Astrocyte of the cerebellum (primary cell): ENCODE data around the gene SEMA4D.

Source experiments
- DNase-seq: peaks from one replicate; pipeline ENCODE4 v3.0.0-alpha.2; 2011; ENCODE audit warnings: low read depth
- H3K4me3 ChIP-seq: 2 replicates; pipeline ENCODE4 v1.5.1; 2011; ENCODE audit warnings: mild to moderate bottlenecking, low read depth, low read length, moderate library complexity
- CTCF ChIP-seq: IDR thresholded peaks from 2 replicates; pipeline ENCODE4 v1.5.1; 2012; ENCODE audit warnings: low read length, low read depth, moderate library complexity, mild to moderate bottlenecking; ENCODE audit errors: missing control alignments
- in situ Hi-C: cut with HindIII; loops from 2 replicates; pipeline ENCODE4 v1.10.0; 2017; ENCODE audit warnings: low sequenced_read_pairs

The SEMA4D gene

DNA sequence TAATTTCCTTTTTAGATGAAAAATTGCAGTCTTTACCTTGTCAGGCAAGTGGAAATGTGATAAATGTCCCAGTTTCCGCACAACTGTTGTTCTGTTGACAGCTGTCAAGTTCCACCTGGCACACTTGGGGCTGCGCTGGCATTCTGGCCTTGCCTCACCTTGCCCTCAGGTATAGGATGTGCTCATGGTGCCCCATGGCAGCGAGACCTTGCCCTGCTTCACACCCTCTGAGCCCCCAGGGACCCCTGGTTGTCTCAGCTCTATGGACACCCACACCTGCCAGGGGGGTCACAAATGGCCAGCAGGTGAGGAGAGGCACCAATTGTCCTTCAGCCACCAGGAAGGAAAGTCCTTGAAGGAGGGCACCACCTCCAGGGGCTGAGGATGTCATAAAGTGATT lies 37.5 kb upstream of the SEMA4D start:
- in situ Hi-C loops = no loop called here
- no peak for DNase-seq
- TF ChIP-seq CTCF = no peak
- H3K4me3 ChIP-seq = no peak overlapping the region

DNA sequence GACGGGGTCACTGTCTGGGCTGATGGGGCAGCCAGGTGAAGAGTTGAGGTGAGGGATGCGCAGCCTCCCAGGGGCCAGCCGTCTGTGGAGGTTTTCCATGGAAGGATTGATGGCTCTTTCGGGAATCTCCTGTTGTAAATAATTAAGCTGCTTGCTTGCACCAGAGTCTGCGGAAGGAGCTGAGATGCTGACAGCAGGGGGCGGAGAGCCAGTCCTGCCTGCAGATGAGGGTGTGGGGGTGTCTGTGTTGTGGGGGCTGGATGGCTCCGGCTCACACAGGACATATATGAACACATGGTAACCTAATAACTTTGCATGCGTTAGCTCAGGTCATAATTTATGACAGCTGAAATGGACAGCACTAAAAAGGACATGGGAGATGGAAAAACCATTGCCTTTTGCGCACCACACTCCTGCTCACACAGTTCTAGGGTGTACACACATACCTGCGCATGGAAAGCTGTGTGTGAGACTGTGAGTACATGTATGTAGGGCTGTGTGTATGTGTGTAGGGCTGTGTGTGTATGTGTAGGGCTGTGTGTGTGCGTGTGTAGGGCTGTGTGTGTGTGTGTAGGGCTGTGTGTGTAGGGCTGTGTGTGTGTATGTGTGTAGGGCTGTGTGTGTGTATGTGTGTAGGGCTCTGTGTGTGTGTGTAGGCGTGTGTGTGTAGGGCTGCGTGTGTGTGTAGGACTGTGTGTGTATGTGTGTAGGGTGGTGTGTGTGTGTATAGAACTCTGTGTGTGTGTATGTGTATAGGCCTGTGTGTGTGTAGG lies 36.8 kb upstream of the SEMA4D start:
- no peak overlapping the region for H3K4me3 ChIP-seq
- TF ChIP-seq CTCF = no peak
- DNase-seq = no peak
- in situ Hi-C loops = no loop called here

DNA sequence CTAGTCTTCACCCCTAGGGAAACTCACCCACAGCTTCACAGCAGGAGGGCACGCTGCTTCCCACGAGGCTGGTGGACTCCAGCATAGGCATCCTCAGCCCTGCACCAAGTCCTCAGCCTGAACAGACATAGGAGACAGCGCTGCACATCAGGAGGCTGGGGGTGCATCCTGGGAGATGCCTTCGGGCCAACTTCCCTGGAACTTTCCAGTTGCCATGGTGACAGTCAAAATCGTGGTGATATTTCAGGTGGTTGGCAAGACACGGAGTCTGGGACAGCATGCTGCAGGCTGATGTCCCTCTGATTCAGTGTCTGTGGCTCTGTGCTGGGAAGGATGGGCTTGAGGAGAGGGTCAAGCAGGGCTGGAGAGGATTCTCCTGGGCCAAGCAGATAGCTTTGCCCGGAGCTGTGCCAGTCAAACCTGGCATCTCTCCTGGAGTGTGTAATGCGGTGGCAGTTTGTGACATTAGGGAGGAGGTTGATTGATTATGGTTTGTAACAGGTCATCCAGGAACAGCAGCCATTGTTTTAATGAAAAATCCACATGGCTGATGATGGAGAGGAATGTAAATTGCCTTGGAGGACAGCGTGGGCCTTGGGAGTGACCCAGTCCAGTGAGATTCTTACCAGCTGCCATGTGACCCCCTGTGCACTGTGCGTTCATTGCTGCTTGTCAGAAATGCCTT lies 35.6 kb upstream of the SEMA4D start:
- no peak for TF ChIP-seq CTCF
- in situ Hi-C loops = no loop called here
- H3K4me3 ChIP-seq = no peak overlapping the region
- DNase-seq = no peak

DNA sequence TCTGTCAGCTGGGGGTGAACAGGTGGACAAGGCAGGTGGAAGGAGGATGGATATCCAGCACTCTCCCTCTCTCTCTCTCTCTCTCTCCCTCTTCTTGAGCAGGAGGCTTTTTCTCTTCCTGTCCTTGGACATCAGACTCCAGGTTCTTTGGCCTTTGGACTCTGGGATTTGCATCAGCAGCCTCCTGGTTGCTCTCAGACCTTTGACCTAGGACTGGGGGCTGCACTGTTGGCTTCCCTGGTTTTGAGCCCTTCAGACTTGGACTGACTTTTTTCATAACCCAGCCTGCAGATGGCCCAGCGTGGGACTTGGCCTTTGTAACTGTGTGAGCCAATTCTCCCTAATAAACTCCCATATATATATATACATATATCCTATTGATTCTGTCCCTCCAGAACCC lies 35.0 kb upstream of the SEMA4D start:
- in situ Hi-C loops = no loop called here
- no peak for DNase-seq
- no peak for TF ChIP-seq CTCF
- no peak overlapping the region for H3K4me3 ChIP-seq

DNA sequence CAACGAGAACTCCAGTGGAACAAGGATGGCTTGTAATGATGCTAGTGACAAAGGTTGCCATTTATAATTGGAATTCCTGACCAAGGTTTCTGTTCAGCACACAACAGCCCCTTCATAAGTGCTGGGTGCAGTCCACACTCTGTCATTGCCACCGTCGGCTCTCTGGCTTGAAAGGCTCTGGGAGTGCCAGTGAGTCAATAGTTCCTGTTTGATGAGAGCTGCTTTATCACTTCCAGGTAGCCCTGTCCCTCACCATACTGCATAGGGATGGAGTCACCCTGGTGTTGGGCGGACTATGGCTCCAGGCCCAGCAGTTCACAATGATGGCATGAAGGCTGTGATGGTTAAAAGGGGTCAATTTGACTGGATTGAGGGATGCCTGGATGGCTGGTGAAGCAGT lies 34.6 kb upstream of the SEMA4D start:
- in situ Hi-C loops = no loop called here
- no peak for DNase-seq
- no peak for TF ChIP-seq CTCF
- H3K4me3 ChIP-seq = no peak overlapping the region

DNA sequence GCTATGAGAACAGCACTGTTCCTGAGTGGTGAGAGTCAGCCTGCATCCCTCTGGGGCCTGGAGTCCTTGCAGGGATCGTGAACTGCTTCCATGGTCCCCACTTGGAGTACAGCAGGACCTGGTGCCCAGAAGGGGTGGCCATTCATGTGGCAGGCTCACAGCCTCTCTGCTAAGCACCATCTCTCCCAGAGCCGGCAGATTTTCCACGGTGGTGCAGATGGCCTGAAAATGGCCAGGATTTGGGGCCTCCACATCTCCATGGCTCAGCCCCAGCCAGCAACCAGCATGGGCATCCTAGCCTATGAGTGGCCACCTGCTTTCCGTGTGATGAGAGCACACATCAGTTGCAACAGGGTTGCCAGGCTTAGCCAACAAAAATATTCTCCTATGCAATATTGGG lies 33.9 kb upstream of the SEMA4D start:
- H3K4me3 ChIP-seq = no peak overlapping the region
- in situ Hi-C loops = no loop called here
- no peak for DNase-seq
- no peak for TF ChIP-seq CTCF
